Caco-2 (cell line): Measurements from ENCODE around the gene ARFIP1. TPM values are rescaled to one million over a fixed set of nuclear protein-coding genes. Genes with fewer than 3 reads are reported as not detected.

Source experiments
- BruUV-seq: library from RNA; stranded (reverse); fragments of 400-500 nt; replicated peaks from 2 replicates; lab custom pipeline; 2021; lab: Mats Ljungman, UMichigan
- CTCF ChIA-PET: fragments of 300-600 bp; sonication (Branson Sonifier 250); formaldehyde crosslinking; loops from one replicate; lab custom pipeline; 2022; ENCODE audit warnings: antibody characterized with exemption; lab: Charles Lee
- POLR2A ChIA-PET: fragments of 300-600 bp; sonication (Branson Sonifier 250); formaldehyde crosslinking; loops from one replicate; lab custom pipeline; 2022; ENCODE audit warnings: antibody characterized with exemption; lab: Charles Lee
- DNase-seq, 2 experiments: peaks; one replicate each; pipeline versions ENCODE4 v3.0.0 to v3.0.0-alpha.2; 2020 to 2022
- H3K27me3 ChIP-seq: replicated peaks from 2 replicates; pipeline ENCODE4 v1.6.0; 2011; ENCODE audit warnings: low read length; ENCODE audit not compliant: control insufficient read depth, insufficient read depth
- H3K36me3 ChIP-seq: 2 replicates; pipeline ENCODE4 v1.5.1; 2011; ENCODE audit warnings: low read length; ENCODE audit not compliant: control insufficient read depth, insufficient read depth
- H3K4me1 ChIP-seq: fragments of 250-450 bp; sonication (Bioruptor Pico); 2 replicates; pipeline ENCODE4 v1.5.1; 2020; ENCODE audit warnings: mild to moderate bottlenecking
- H3K4me3 ChIP-seq: 2 replicates; pipeline ENCODE4 v1.5.1; 2011; ENCODE audit warnings: low read depth, mild to moderate bottlenecking, control low read depth, low read length
- H3K9me3 ChIP-seq: fragments of 250-450 bp; sonication (Bioruptor Pico); 2 replicates; pipeline ENCODE4 v1.5.1; 2020; ENCODE audit warnings: mild to moderate bottlenecking, moderate library complexity
- H3K27ac Mint-ChIP-seq: one replicate; pipeline ENCODE4 v1.8.0; 2022; ENCODE audit warnings: mixed read lengths; ENCODE audit not compliant: unreplicated experiment
- H3K27me3 Mint-ChIP-seq: one replicate; pipeline ENCODE4 v1.8.0; 2022; ENCODE audit warnings: mixed read lengths; ENCODE audit not compliant: insufficient read depth, unreplicated experiment
- H3K36me3 Mint-ChIP-seq: one replicate; pipeline ENCODE4 v1.8.0; 2022; ENCODE audit warnings: mild to moderate bottlenecking, mixed read lengths; ENCODE audit not compliant: insufficient read depth, unreplicated experiment
- H3K4me1 Mint-ChIP-seq: one replicate; pipeline ENCODE4 v1.8.0; 2022; ENCODE audit warnings: low read depth, mixed read lengths; ENCODE audit not compliant: unreplicated experiment
- H3K4me3 Mint-ChIP-seq: one replicate; pipeline ENCODE4 v1.8.0; 2022; ENCODE audit warnings: mild to moderate bottlenecking, moderate library complexity, mixed read lengths; ENCODE audit not compliant: unreplicated experiment
- H3K9me3 Mint-ChIP-seq: one replicate; pipeline ENCODE4 v1.8.0; 2022; ENCODE audit warnings: mixed read lengths; ENCODE audit not compliant: unreplicated experiment
- CTCF ChIP-seq, 2 experiments: fragments of 200-600 bp in 1 of 2; IDR thresholded peaks; 1 replicate in 1 of 2; 2 replicates in 1 of 2; pipeline versions ENCODE4 v1.5.1 to v1.8.0; 2011 to 2022; ENCODE audit warnings: antibody characterized with exemption in 1 of 2, control low read depth in 1 of 2, inconsistent platforms in 1 of 2, low read depth in 1 of 2, low read length in 1 of 2, mild to moderate bottlenecking in 1 of 2, moderate library complexity in 1 of 2; ENCODE audit not compliant: insufficient read depth in 1 of 2, severe bottlenecking in 1 of 2, unreplicated experiment in 1 of 2
- intact Hi-C: fragments of 100-400 bp; cut with micrococcal nuclease; formaldehyde crosslinking; loops from one replicate; pipeline ENCODE4 v1.10.0; 2022; ENCODE audit not compliant: unreplicated experiment
- total RNA-seq: library from RNA; stranded (reverse); gene quantifications from 2 replicates; pipeline ENCODE4 v1.2.3, GENCODE V29; 2022

Gene ARFIP1
- total RNA-seq, 1 experiment from 2014 or later: 31.9 TPM

GRCh38 chr4:152940461-152940860 is 160.7 kb downstream of the ARFIP1 start:
- Mint-ChIP-seq H3K4me1 (no peaks in the 10 kb centered on the region), H3K27me3 (peaks cover 4% of the 10 kb centered on the region), H3K27ac (no peak overlapping the region), H3K36me3 (peaks cover 13% of the 10 kb centered on the region), H3K4me3 (no peak overlapping the region), H3K9me3 (no peaks in the 10 kb centered on the region)
- POLR2A ChIA-PET: no interaction called here
- intact Hi-C loops: no loop called here
- CTCF ChIA-PET: no interaction called here
- Histone ChIP-seq H3K36me3 (no peaks in the 10 kb centered on the region), H3K9me3 (no peaks in the 10 kb centered on the region), H3K27me3 (no peaks in the 10 kb centered on the region; the same call in 1 of the 2 replicates), H3K4me3 (no peak overlapping the region), H3K4me1 (no peaks in the 10 kb centered on the region)
- no peak for TF ChIP-seq CTCF (IDR thresholded peaks at IDR 0.05; ENCODE audit: insufficient read depth in 1 of 2, low read depth in 1 of 2, low read length in 1 of 2, severe bottlenecking in 1 of 2, unreplicated experiment in 1 of 2)
- no TSS peak for BruUV-seq
- no peak for DNase-seq

- no TSS peak for BruUV-seq
- peaks cover 15% of the 10 kb centered on the region for H3K36me3 Mint-ChIP-seq
- DNase-seq: no peak
- H3K9me3 Mint-ChIP-seq: no peaks in the 10 kb centered on the region
- no peak overlapping the region for H3K4me3 ChIP-seq
- H3K36me3 ChIP-seq: no peaks in the 10 kb centered on the region
- no peak for TF ChIP-seq CTCF (IDR thresholded peaks at IDR 0.05; ENCODE audit: insufficient read depth in 1 of 2, low read depth in 1 of 2, low read length in 1 of 2, severe bottlenecking in 1 of 2, unreplicated experiment in 1 of 2)
- ChIA-PET CTCF (no interaction called here), POLR2A (no interaction called here)
- no peaks in the 10 kb centered on the region for H3K4me1 ChIP-seq
- H3K4me3 Mint-ChIP-seq: no peak overlapping the region
- intact Hi-C loops: no loop called here
- H3K27ac Mint-ChIP-seq: no peak overlapping the region
- H3K9me3 ChIP-seq: no peaks in the 10 kb centered on the region
- peaks cover 4% of the 10 kb centered on the region for H3K27me3 Mint-ChIP-seq
- H3K4me1 Mint-ChIP-seq: no peaks in the 10 kb centered on the region
- H3K27me3 ChIP-seq: no peaks in the 10 kb centered on the region; the same call in 1 of the 2 replicates
These were observed 161.7 kb downstream of the ARFIP1 start for GRCh38 chr4:152941411-152941810.

DNA sequence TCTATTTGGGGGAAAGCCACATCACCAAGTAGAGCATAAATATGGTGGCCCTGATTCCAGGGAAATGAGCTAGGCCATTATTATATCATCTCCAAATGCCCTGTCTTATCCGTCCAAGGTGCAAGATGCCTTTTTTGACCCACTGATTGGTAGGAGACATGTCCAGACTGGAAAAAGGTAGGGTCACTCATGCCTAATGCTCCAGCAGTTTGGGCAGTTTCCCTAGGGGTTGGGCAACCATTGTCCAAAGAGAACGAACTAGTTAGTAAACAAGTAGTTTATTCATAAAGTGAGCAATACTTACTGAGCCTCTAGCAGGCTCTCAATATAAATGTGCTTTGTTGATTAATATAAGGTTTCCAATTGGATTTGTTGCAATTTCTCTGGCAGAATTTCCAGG is 162.6 kb downstream of the ARFIP1 start:
- DNase-seq: no peak
- H3K27me3 ChIP-seq: no peaks in the 10 kb centered on the region; the same call in 1 of the 2 replicates
- H3K4me3 ChIP-seq: no peak overlapping the region
- TF ChIP-seq CTCF (IDR thresholded peaks at IDR 0.05; ENCODE audit: insufficient read depth in 1 of 2, low read depth in 1 of 2, low read length in 1 of 2, severe bottlenecking in 1 of 2, unreplicated experiment in 1 of 2): no peak
- POLR2A ChIA-PET: no interaction called here
- Mint-ChIP-seq H3K9me3 (no peaks in the 10 kb centered on the region), H3K27ac (no peak overlapping the region), H3K4me1 (no peaks in the 10 kb centered on the region), H3K4me3 (no peak overlapping the region), H3K27me3 (peaks cover 4% of the 10 kb centered on the region), H3K36me3 (peaks cover 15% of the 10 kb centered on the region)
- CTCF ChIA-PET: no interaction called here
- BruUV-seq: no TSS peak
- no peaks in the 10 kb centered on the region for H3K36me3 ChIP-seq
- no peaks in the 10 kb centered on the region for H3K9me3 ChIP-seq
- intact Hi-C loops: no loop called here
- H3K4me1 ChIP-seq: no peaks in the 10 kb centered on the region
